ENCODE results near the gene SLC43A1. TPM values are rescaled to one million over a fixed set of nuclear protein-coding genes. Genes with fewer than 3 reads are reported as not detected.
A peak's percentile ranks its signal among the peaks of the same experiment; 100 is the strongest.

Gene SLC43A1
- total and polyA plus RNA-seq, 7 donors: 0.92 to 32.4 (median 19.1) TPM

DNA sequence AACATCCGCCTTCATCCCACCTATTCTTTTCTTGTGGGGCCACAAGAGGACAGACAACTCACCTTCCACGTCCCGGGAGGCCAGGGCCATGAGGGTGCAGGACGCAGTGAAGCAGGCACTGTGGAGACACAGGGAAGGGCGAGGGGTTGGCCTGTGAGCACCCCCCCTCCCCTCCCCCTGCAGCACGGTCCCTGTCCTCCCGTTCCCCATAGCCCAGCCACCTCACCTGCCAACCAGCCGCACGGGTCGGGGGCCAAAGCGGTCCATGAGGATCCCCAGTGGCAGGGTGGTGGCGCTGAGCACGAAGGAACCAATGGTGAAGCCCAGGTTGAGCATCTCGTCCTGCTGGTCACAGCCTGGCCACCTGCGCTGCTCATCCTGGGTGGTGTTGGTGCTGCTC lies 14.6 kb downstream of the SLC43A1 start:
- TF ChIP-seq POLR2A (IDR thresholded peaks at IDR 0.05) (no peak), POLR2AphosphoS5 (IDR thresholded peaks at IDR 0.05) (no peak), CTCF (IDR thresholded peaks at IDR 0.05) (no peak), EP300 (IDR thresholded peaks at IDR 0.05) (no peak)
- intact Hi-C loops (cut with DNase I): loop anchor here (2.0 kb wide), 2 partner anchors 14 to 28 kb away; partner anchors contain the start of gene SLC43A1
- H3K36me3 ChIP-seq: peaks cover 0 to 36% (median 2%) of the 10 kb centered on the region in 4 donors

DNA sequence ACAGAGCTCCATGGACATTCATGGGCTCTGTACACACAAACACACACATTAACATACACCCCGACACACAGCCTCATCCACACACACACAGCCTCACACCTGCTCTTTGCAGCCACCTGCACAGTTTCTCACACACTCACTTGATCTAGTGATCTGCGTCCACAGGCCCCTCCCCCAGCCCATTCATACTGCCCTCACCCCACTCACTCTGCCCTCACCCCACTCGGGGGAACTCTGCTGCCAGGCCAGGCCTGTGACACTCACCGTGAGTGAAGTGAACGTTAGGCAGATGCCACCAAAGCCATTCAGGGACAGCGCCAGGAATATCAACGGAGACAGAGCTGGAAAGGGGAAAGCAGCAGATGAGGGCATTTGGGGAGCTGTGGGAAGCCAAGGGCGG lies 15.0 kb downstream of the SLC43A1 start:
- peak overlapping the region; percentile 77 to 80 (median 80) for H3K27ac ChIP-seq
- intact Hi-C loops (cut with DNase I): loop anchor here (2.0 kb wide), 2 partner anchors 14 to 28 kb away; partner anchors contain the start of gene SLC43A1
- 92% methylated on average over 8 of the region's 8 CpGs for WGBS, 2 donors

More for the DNA sequence above, 14.6 kb downstream of the SLC43A1 start:
- 95 to 96% methylated on average over 15 of the region's 15 CpGs for WGBS, 2 donors
- Histone ChIP-seq H3K27ac (peak overlapping the region; percentile 9 to 80 (median 78)), H3K4me1 (peaks cover 0 to 23% (median 19%) of the 10 kb centered on the region in 4 donors), H3K27me3 (no peaks in the 10 kb centered on the region), H3K9me3 (no peaks in the 10 kb centered on the region), H3K4me3 (no peak overlapping the region)
- DNase-seq: no peak

DNA sequence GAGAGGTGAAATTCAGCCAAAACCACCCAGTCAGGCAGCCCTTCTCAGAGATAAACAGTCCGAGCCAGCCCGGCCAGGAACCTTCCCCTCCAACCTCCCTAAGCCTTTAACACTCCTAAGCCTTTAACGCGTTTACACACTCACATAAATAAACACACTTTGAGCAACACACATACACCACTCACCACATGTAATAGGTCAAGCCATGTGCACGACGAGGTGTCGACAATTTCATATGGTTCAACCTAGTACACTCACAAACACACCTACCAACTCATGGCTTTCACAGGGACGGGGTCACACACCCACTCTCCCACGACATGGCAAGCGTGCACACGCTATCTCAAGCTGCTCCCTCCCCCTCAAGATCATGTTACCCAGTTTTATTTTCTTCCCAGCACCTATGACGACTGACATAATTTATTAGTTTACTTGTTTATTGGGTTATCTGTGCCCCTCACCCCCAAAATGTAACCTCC lies 15.5 kb downstream of the SLC43A1 start:
- peak overlapping the region; percentile 77 to 80 (median 80) for H3K27ac ChIP-seq
- whole genome bisulfite sequencing, 2 donors: 53 to 59% methylated on average over 12 of the region's 12 CpGs
- intact Hi-C loops (cut with DNase I): loop anchor here (2.0 to 5.0 kb wide), 3 partner anchors 15 to 43 kb away; partner anchors contain the start of gene SLC43A1
- H3K4me3 ChIP-seq: peak overlapping the region; percentile 9 to 43 (median 34)
- no peaks in the 10 kb centered on the region for H3K27me3 ChIP-seq
- no peaks in the 10 kb centered on the region for H3K9me3 ChIP-seq
- H3K4me1 ChIP-seq: peaks cover 0 to 23% (median 19%) of the 10 kb centered on the region in 4 donors
- TF ChIP-seq CTCF (IDR thresholded peaks at IDR 0.05): no peak
- TF ChIP-seq EP300 (IDR thresholded peaks at IDR 0.05): no peak
- no peak for TF ChIP-seq POLR2A (IDR thresholded peaks at IDR 0.05)
- no peak for TF ChIP-seq POLR2AphosphoS5 (IDR thresholded peaks at IDR 0.05)
- H3K36me3 ChIP-seq: peaks cover 0 to 42% (median 5%) of the 10 kb centered on the region in 4 donors
- DNase-seq: no peak

More for the DNA sequence above, 15.0 kb downstream of the SLC43A1 start:
- peaks cover 0 to 40% (median 4%) of the 10 kb centered on the region in 4 donors for H3K36me3 ChIP-seq
- H3K27me3 ChIP-seq: no peaks in the 10 kb centered on the region
- no peaks in the 10 kb centered on the region for H3K9me3 ChIP-seq
- H3K4me3 ChIP-seq: no peak overlapping the region
- H3K4me1 ChIP-seq: peaks cover 0 to 23% (median 19%) of the 10 kb centered on the region in 4 donors
- DNase-seq: no peak
- no peak for TF ChIP-seq POLR2AphosphoS5 (IDR thresholded peaks at IDR 0.05)
- no peak for TF ChIP-seq POLR2A (IDR thresholded peaks at IDR 0.05)
- TF ChIP-seq CTCF (IDR thresholded peaks at IDR 0.05): no peak
- no peak for TF ChIP-seq EP300 (IDR thresholded peaks at IDR 0.05)

DNA sequence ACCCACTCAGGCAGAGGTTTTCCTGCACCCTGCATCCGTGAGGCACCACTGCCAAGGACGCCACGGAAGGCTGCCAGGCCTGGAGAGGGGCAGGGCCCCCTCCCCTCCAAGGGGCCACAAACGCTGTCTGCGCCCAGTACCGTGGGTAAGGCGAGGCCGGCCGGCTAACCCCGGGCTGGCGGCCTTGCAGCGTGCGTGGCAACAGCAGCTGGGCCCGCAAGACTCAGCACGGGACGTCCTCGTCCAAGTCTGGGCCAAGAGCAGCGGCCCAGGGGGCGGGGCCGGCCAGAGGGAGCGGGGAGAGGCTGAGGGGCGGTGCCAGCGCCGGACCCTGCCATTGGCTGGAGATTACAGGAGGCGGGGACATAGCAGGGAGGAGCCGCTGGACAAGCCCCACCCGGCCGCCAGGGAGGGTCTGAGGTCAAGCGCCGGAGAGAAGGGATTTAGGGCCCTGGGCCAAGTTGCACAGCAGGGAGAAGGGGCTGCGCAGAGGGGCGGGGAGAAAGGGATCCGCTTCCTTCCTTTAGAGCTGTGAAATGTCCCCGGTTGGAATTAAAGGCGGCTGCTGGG lies 16.0 kb downstream of the SLC43A1 start:
- TF ChIP-seq POLR2A (IDR thresholded peaks at IDR 0.05): no peak
- no peak for TF ChIP-seq CTCF (IDR thresholded peaks at IDR 0.05)
- TF ChIP-seq EP300 (IDR thresholded peaks at IDR 0.05): peak in 1 of 4 donors; percentile 56
- TF ChIP-seq POLR2AphosphoS5 (IDR thresholded peaks at IDR 0.05): peak in 3 of 4 donors; percentile 63 to 73 (median 66)
- H3K4me1 ChIP-seq: peaks cover 0 to 23% (median 19%) of the 10 kb centered on the region in 4 donors
- H3K27ac ChIP-seq: peak overlapping the region; percentile 77 to 80 (median 80)
- H3K9me3 ChIP-seq: no peaks in the 10 kb centered on the region
- 8 to 29% methylated on average over 35 of the region's 35 CpGs for WGBS, 2 donors
- peaks cover 0 to 40% (median 5%) of the 10 kb centered on the region in 4 donors for H3K36me3 ChIP-seq
- intact Hi-C loops (cut with DNase I): loop anchor here (5.0 kb wide), 1 partner anchor 42 kb away; no protein-coding TSS in a partner anchor
- H3K27me3 ChIP-seq: no peaks in the 10 kb centered on the region
- peak; percentile 99 for DNase-seq
- peak overlapping the region; percentile 9 to 43 (median 34) for H3K4me3 ChIP-seq

Data from sigmoid colon (tissue), 7 donors.